ENCODE measurements around the gene FNBP1.
A peak's percentile ranks its signal among the peaks of the same experiment; 100 is the strongest.
"Not testable (repeated sequence)": the region's sequence is repeated elsewhere in the genome, so short reads cannot be mapped to it uniquely, and the experiment has no call there.

The FNBP1 gene

DNA sequence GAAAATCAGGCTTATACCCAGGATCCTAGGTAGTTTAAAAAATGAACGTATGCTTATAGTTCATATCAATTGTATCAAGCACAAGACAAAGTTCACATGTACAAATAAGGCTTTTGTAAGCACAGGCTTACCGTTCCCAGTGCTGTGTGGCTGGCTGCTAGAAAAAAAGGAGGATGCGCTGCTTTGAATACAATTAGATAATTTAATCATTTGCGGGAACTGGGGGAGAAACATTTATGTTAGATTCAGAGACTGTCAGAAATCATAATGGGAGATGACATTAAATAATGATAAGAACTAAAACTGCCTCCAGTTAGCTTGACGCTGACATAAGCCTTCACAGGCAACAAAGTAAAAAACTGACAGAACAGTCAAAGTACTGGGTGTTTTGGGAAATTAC is 93.2 kb downstream of the FNBP1 start:
- Histone ChIP-seq H3K4me2 (ENCODE audit: low read length) (no peak overlapping the region), H4K20me1 (ENCODE audit: control insufficient read depth, insufficient read depth, low read depth, low read length) (no peaks in the 10 kb centered on the region), H3F3A (ENCODE audit: control insufficient read depth, insufficient read depth) (peaks cover 9% of the 10 kb centered on the region), H3K36me3 (ENCODE audit: control insufficient read depth, low read length) (peaks cover 52% of the 10 kb centered on the region), H3K27me3 (ENCODE audit: control insufficient read depth, low read length) (no peaks in the 10 kb centered on the region), H3K79me2 (ENCODE audit: control insufficient read depth, low read length) (peaks cover 2% of the 10 kb centered on the region; the same call in 1 of the 2 replicates), H3K9me2 (replicated peaks; ENCODE audit: control insufficient read depth, low read length) (no peaks in the 10 kb centered on the region), H3K4me1 (ENCODE audit: control insufficient read depth, low read length) (peaks cover 38% of the 10 kb centered on the region), H3K27ac (ENCODE audit: low read depth, low read length) (no peak overlapping the region), H3K9me3 (ENCODE audit: control insufficient read depth, insufficient read depth, low read length) (no peaks in the 10 kb centered on the region), H3K4me3 (ENCODE audit: low read length) (no peak overlapping the region)
- TF ChIP-seq, protein P1, sequence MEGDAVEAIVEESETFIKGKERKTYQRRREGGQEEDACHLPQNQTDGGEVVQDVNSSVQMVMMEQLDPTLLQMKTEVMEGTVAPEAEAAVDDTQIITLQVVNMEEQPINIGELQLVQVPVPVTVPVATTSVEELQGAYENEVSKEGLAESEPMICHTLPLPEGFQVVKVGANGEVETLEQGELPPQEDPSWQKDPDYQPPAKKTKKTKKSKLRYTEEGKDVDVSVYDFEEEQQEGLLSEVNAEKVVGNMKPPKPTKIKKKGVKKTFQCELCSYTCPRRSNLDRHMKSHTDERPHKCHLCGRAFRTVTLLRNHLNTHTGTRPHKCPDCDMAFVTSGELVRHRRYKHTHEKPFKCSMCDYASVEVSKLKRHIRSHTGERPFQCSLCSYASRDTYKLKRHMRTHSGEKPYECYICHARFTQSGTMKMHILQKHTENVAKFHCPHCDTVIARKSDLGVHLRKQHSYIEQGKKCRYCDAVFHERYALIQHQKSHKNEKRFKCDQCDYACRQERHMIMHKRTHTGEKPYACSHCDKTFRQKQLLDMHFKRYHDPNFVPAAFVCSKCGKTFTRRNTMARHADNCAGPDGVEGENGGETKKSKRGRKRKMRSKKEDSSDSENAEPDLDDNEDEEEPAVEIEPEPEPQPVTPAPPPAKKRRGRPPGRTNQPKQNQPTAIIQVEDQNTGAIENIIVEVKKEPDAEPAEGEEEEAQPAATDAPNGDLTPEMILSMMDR (IDR thresholded peaks at IDR 0.05; ENCODE audit: low read depth, low read length, poor library complexity, severe bottlenecking) = no peak
- TF ChIP-seq EZH2phosphoT487 (IDR thresholded peaks at IDR 0.05; ENCODE audit: borderline replicate concordance, low read length) = no peak

DNA sequence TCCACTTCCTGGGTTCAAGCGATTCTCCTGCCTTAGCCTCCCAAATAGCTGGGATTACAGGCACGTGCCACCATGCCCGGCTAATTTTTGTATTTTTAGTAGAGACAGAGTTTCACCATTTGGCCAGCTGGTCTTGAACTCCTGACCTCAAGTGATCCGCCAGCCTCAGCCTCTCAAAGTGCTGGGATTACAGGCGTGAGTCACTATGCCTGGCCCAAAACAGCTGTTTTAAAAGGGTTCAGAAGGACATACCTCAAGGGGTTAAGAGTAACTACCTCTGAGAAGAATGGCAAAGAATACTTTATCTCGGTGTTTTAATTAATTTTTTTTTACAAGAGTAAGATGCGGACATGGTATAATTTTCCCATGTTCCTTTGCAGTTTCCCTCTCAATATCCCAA is 94.4 kb downstream of the FNBP1 start:
- not testable (repeated sequence) for H3K4me2 ChIP-seq (ENCODE audit: low read length); H3K4me3 ChIP-seq (ENCODE audit: low read length); H3K27me3 ChIP-seq (ENCODE audit: control insufficient read depth, low read length); H3F3A ChIP-seq (ENCODE audit: control insufficient read depth, insufficient read depth); H4K20me1 ChIP-seq (ENCODE audit: control insufficient read depth, insufficient read depth, low read depth, low read length); H3K9me2 ChIP-seq (replicated peaks; ENCODE audit: control insufficient read depth, low read length); H3K79me2 ChIP-seq (ENCODE audit: control insufficient read depth, low read length); H3K27ac ChIP-seq (ENCODE audit: low read depth, low read length); H3K9me3 ChIP-seq (ENCODE audit: control insufficient read depth, insufficient read depth, low read length)
- Histone ChIP-seq H3K4me1 (ENCODE audit: control insufficient read depth, low read length) (peaks cover 42% of the 10 kb centered on the region), H3K36me3 (ENCODE audit: control insufficient read depth, low read length) (peaks cover 63% of the 10 kb centered on the region)

DNA sequence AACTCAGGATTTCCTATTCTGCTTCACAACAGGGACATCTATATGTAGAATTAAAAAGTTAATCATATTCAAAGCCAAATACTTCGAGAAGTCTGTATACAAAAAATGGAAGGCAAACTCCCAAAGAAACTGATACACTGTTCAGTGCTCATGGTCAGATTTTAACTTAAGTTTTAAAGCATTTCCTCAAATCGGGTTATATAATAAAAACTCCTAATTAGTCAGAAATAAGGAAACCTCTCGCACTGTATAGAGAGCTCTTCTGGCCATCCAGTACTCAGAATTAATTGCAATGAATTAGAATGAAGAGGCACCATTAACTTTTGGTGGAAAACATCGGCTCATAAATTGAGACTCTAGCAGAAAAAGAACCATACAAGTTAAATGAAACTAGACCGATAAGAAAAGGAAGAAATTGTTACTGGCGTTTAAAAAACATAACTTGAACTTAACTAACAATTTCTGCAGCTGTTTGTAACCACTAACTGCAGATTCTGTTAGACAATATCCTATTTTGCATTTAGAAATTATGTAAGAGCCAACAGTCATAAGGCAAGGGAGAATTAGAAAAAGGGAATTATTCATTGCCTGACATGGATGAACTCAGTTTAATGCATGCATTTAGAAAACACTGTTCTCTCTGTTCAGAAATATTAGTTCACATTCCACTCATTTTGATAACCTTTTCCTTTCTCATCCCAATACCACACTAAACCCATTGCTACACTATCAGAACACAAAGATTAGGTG is 96.6 kb downstream of the FNBP1 start:
- H3K9me2 ChIP-seq (replicated peaks; ENCODE audit: control insufficient read depth, low read length) = no peaks in the 10 kb centered on the region
- no peak for TF ChIP-seq EZH2phosphoT487 (IDR thresholded peaks at IDR 0.05; ENCODE audit: borderline replicate concordance, low read length)
- TF ChIP-seq, protein P1 (IDR thresholded peaks at IDR 0.05; ENCODE audit: low read depth, low read length, poor library complexity, severe bottlenecking) = no peak
- no peaks in the 10 kb centered on the region for H3K27me3 ChIP-seq (ENCODE audit: control insufficient read depth, low read length)
- H3K36me3 ChIP-seq (ENCODE audit: control insufficient read depth, low read length) = peaks cover 64% of the 10 kb centered on the region
- H3K4me3 ChIP-seq (ENCODE audit: low read length) = peak overlapping the region; percentile 17
- H3F3A ChIP-seq (ENCODE audit: control insufficient read depth, insufficient read depth) = peaks cover 9% of the 10 kb centered on the region
- H3K4me2 ChIP-seq (ENCODE audit: low read length) = peak overlapping the region; percentile 55
- H3K79me2 ChIP-seq (ENCODE audit: control insufficient read depth, low read length) = peaks cover 5% of the 10 kb centered on the region; the same call in 1 of the 2 replicates
- peaks cover 13% of the 10 kb centered on the region; the same call in 1 of the 2 replicates for H3K9me3 ChIP-seq (ENCODE audit: control insufficient read depth, insufficient read depth, low read length)
- peak overlapping the region; percentile 67 for H3K27ac ChIP-seq (ENCODE audit: low read depth, low read length)
- peaks cover 42% of the 10 kb centered on the region for H3K4me1 ChIP-seq (ENCODE audit: control insufficient read depth, low read length)
- H4K20me1 ChIP-seq (ENCODE audit: control insufficient read depth, insufficient read depth, low read depth, low read length) = no peaks in the 10 kb centered on the region

DNA sequence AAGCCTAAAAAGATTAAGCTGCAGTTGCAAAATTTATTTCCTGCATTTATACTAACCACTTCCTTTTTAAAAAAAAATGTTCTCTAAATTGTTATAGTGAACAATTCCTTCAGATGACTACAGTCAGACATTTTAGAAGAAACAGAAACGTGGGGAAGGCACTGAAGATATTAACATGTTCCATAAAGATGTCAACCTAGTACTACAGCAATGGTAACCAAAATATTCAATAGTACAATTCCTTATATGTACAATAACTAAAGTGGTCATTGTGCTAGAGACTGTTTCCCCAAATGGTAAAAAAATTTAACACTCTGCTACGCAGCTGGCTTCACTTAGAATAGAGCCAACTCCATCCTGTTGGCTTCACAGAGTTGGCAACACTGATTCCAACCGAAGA is 97.7 kb downstream of the FNBP1 start:
- Histone ChIP-seq H3K9me2 (replicated peaks; ENCODE audit: control insufficient read depth, low read length) (no peaks in the 10 kb centered on the region), H4K20me1 (ENCODE audit: control insufficient read depth, insufficient read depth, low read depth, low read length) (no peaks in the 10 kb centered on the region), H3K27me3 (ENCODE audit: control insufficient read depth, low read length) (no peaks in the 10 kb centered on the region), H3K4me2 (ENCODE audit: low read length) (peak overlapping the region; percentile 55), H3K4me3 (ENCODE audit: low read length) (peak overlapping the region; percentile 24), H3K4me1 (ENCODE audit: control insufficient read depth, low read length) (peaks cover 42% of the 10 kb centered on the region), H3K27ac (ENCODE audit: low read depth, low read length) (peak overlapping the region; percentile 67), H3K9me3 (ENCODE audit: control insufficient read depth, insufficient read depth, low read length) (peaks cover 13% of the 10 kb centered on the region; the same call in 1 of the 2 replicates), H3K79me2 (ENCODE audit: control insufficient read depth, low read length) (peaks cover 5% of the 10 kb centered on the region; the same call in 1 of the 2 replicates), H3F3A (ENCODE audit: control insufficient read depth, insufficient read depth) (peaks cover 9% of the 10 kb centered on the region), H3K36me3 (ENCODE audit: control insufficient read depth, low read length) (peaks cover 62% of the 10 kb centered on the region)
- TF ChIP-seq EZH2phosphoT487 (IDR thresholded peaks at IDR 0.05; ENCODE audit: borderline replicate concordance, low read length) = no peak
- TF ChIP-seq, protein P1 (IDR thresholded peaks at IDR 0.05; ENCODE audit: low read depth, low read length, poor library complexity, severe bottlenecking) = no peak

Measured in DOHH2 (cell line).